ENCODE results near the gene GRID1. TPM values are rescaled to one million over a fixed set of nuclear protein-coding genes. Genes with fewer than 3 reads are reported as not detected.

The GRID1 gene
- total RNA-seq, 2 donors from 2014 or later: 0.37 to 0.67 TPM

GRCh38 chr10:86167121-86167761 is 199.4 kb downstream of the GRID1 start:
- no peak for DNase-seq (ENCODE audit: low spot score)
- Histone ChIP-seq H3K27me3 (no peaks in the 10 kb centered on the region), H3K9me3 (no peaks in the 10 kb centered on the region), H3K4me3 (no peak overlapping the region), H3K27ac (no peak overlapping the region), H3K4me1 (no peaks in the 10 kb centered on the region), H3K36me3 (no peaks in the 10 kb centered on the region)
- TF ChIP-seq CTCF (IDR thresholded peaks at IDR 0.05): no peak

GRCh38 chr10:86165666-86166065 is 200.9 kb downstream of the GRID1 start:
- H3K36me3 ChIP-seq: no peaks in the 10 kb centered on the region
- TF ChIP-seq CTCF (IDR thresholded peaks at IDR 0.05): no peak
- no peak for DNase-seq (ENCODE audit: low spot score)
- no peak overlapping the region for H3K27ac ChIP-seq
- H3K4me3 ChIP-seq: no peak overlapping the region
- no peaks in the 10 kb centered on the region for H3K4me1 ChIP-seq
- no peaks in the 10 kb centered on the region for H3K27me3 ChIP-seq
- no peaks in the 10 kb centered on the region for H3K9me3 ChIP-seq

- no peak for DNase-seq (ENCODE audit: low spot score)
- H3K36me3 ChIP-seq: no peaks in the 10 kb centered on the region
- no peaks in the 10 kb centered on the region for H3K9me3 ChIP-seq
- H3K27me3 ChIP-seq: no peaks in the 10 kb centered on the region
- H3K4me1 ChIP-seq: no peaks in the 10 kb centered on the region
- no peak for TF ChIP-seq CTCF (IDR thresholded peaks at IDR 0.05)
- H3K27ac ChIP-seq: no peak overlapping the region
- H3K4me3 ChIP-seq: no peak overlapping the region
Measured at GRCh38 chr10:86164960-86165630, 201.5 kb downstream of the GRID1 start.

GRCh38 chr10:86164174-86164774 is 202.3 kb downstream of the GRID1 start:
- Histone ChIP-seq H3K27ac (no peak overlapping the region), H3K27me3 (no peaks in the 10 kb centered on the region), H3K4me1 (no peaks in the 10 kb centered on the region), H3K36me3 (no peaks in the 10 kb centered on the region), H3K4me3 (no peak overlapping the region), H3K9me3 (no peaks in the 10 kb centered on the region)
- TF ChIP-seq CTCF (IDR thresholded peaks at IDR 0.05): no peak
- DNase-seq (ENCODE audit: low spot score): no peak

- no peak for DNase-seq (ENCODE audit: low spot score)
- no peak overlapping the region for H3K4me3 ChIP-seq
- H3K27me3 ChIP-seq: no peaks in the 10 kb centered on the region
- H3K9me3 ChIP-seq: no peaks in the 10 kb centered on the region
- no peaks in the 10 kb centered on the region for H3K4me1 ChIP-seq
- H3K36me3 ChIP-seq: no peaks in the 10 kb centered on the region
- H3K27ac ChIP-seq: no peak overlapping the region
- TF ChIP-seq CTCF (IDR thresholded peaks at IDR 0.05): no peak
Measured at GRCh38 chr10:86163522-86164173, 202.9 kb downstream of the GRID1 start.
